ENCODE data around the gene DGKD. TPM values are rescaled to one million over a fixed set of nuclear protein-coding genes. Genes with fewer than 3 reads are reported as not detected.

The DGKD gene, protein sequence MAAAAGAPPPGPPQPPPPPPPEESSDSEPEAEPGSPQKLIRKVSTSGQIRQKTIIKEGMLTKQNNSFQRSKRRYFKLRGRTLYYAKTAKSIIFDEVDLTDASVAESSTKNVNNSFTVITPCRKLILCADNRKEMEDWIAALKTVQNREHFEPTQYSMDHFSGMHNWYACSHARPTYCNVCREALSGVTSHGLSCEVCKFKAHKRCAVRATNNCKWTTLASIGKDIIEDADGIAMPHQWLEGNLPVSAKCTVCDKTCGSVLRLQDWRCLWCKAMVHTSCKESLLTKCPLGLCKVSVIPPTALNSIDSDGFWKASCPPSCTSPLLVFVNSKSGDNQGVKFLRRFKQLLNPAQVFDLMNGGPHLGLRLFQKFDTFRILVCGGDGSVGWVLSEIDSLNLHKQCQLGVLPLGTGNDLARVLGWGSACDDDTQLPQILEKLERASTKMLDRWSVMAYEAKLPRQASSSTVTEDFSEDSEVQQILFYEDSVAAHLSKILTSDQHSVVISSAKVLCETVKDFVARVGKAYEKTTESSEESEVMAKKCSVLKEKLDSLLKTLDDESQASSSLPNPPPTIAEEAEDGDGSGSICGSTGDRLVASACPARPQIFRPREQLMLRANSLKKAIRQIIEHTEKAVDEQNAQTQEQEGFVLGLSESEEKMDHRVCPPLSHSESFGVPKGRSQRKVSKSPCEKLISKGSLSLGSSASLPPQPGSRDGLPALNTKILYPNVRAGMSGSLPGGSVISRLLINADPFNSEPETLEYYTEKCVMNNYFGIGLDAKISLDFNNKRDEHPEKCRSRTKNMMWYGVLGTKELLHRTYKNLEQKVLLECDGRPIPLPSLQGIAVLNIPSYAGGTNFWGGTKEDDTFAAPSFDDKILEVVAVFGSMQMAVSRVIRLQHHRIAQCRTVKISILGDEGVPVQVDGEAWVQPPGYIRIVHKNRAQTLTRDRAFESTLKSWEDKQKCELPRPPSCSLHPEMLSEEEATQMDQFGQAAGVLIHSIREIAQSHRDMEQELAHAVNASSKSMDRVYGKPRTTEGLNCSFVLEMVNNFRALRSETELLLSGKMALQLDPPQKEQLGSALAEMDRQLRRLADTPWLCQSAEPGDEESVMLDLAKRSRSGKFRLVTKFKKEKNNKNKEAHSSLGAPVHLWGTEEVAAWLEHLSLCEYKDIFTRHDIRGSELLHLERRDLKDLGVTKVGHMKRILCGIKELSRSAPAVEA
- polyA plus RNA-seq (2011; rRNA removed) (9.1 and 10.8 TPM in 2 replicates), polyA minus RNA-seq (2011; rRNA and poly(A)+ RNA removed) (25.9 and 34.3 TPM in 2 replicates)

DNA sequence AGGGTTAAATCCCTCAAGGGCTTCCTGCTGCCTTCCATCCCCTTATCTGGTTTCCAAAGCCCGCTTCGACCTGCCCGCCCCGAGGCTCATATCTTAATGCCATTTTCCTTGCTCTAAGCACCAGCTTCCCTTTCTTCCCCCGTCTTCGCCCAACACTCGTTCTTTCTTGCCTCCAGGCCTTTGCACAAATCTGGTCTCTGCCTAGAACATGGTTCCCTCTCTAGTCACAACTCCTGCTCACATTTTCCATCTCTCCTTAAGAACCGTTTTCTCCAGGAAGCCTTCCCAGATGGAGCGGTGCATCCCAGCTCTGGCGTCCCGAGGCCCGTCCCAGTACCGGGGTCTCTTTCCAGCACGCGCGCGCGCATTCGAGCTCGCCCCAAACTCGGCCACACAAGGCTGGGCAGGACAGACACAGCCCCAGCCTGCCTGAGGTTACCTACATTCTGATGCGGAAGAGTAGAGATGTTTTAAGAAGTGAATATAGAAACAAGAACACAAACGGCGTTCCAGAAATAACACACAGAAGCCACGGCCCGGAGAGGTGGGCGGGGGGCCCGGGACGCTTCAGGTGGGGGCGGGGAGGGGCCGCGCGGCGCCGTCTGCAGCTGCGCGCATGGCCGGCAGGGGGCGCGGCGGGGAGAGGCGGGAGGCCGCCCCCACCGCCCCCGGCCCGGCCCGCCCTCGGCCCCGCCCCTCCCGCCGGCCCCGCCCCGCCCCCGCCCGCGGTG, at the start of gene DGKD:
Gene DGKD, plus strand, starts transcription at position 726 of the 731 bp plus-strand sequence. CDS start 25 bp downstream, outside the sequence.
- ChIA-PET POLR2A (no interaction called here), CTCF (interaction anchor here (0.6 to 2.2 kb wide), 23 partner anchors 9 to 490 kb away, joined by 3 to 15 read pairs (median 5); partner anchors contain the start of gene ATG16L1)
- Histone ChIP-seq H3K27ac (ENCODE audit: low read depth, low read length) (no peak within 1 kb of the TSS), H3K27me3 (ENCODE audit: control insufficient read depth, insufficient read depth, low read length) (no peaks in the 10 kb centered on the region), H3K4me3 (ENCODE audit: low read depth, low read length) (peak within 1 kb of the TSS; percentile 72), H3K9me3 (ENCODE audit: control insufficient read depth, insufficient read depth, low read length) (peaks cover 8% of the 10 kb centered on the region; the same call in 1 of the 2 replicates)
- DNase-seq (ENCODE audit: low read depth, low spot score), result no peak
- TF ChIP-seq, protein P1, sequence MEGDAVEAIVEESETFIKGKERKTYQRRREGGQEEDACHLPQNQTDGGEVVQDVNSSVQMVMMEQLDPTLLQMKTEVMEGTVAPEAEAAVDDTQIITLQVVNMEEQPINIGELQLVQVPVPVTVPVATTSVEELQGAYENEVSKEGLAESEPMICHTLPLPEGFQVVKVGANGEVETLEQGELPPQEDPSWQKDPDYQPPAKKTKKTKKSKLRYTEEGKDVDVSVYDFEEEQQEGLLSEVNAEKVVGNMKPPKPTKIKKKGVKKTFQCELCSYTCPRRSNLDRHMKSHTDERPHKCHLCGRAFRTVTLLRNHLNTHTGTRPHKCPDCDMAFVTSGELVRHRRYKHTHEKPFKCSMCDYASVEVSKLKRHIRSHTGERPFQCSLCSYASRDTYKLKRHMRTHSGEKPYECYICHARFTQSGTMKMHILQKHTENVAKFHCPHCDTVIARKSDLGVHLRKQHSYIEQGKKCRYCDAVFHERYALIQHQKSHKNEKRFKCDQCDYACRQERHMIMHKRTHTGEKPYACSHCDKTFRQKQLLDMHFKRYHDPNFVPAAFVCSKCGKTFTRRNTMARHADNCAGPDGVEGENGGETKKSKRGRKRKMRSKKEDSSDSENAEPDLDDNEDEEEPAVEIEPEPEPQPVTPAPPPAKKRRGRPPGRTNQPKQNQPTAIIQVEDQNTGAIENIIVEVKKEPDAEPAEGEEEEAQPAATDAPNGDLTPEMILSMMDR (IDR thresholded peaks at IDR 0.05; ENCODE audit: low read depth, low read length), result peak; percentile 9; the same call in 1 of the 2 replicates

DNA sequence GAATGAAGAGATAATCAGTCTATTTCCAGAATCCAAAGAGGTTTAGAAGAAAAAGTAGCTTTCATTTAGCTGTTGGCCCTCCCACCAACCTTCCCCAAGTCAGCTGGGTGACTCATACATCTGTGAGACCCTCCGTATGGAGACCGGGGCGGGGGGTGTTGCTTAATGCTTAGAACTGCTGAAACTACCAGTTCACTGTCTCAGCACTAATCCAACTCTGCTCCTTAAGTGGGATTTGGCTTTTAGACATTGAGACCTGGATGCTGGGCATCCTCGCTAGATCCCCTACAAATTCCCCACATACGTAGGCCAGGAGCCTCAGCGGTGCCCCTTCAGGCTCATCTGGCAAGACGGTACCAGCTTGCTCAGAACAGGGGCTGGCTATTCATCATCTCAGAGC, 46.7 kb upstream of the DGKD start, which contains the start of gene SAG:
Gene SAG, plus strand, starts transcription at position 252 of the 400 bp plus-strand sequence. CDS start 1,374 bp downstream, outside the sequence.
- Histone ChIP-seq H3K9me3 (ENCODE audit: control insufficient read depth, insufficient read depth, low read length) (no peaks in the 10 kb centered on the region), H3K27ac (ENCODE audit: low read depth, low read length) (no peak within 1 kb of the TSS), H3K27me3 (ENCODE audit: control insufficient read depth, insufficient read depth, low read length) (peaks cover 8% of the 10 kb centered on the region), H3K4me3 (ENCODE audit: low read depth, low read length) (no peak within 1 kb of the TSS)
- TF ChIP-seq, protein P1 (IDR thresholded peaks at IDR 0.05; ENCODE audit: low read depth, low read length), result no peak
- no peak for DNase-seq (ENCODE audit: low read depth, low spot score)
- ChIA-PET POLR2A (no interaction called here), CTCF (no interaction called here)

DNA sequence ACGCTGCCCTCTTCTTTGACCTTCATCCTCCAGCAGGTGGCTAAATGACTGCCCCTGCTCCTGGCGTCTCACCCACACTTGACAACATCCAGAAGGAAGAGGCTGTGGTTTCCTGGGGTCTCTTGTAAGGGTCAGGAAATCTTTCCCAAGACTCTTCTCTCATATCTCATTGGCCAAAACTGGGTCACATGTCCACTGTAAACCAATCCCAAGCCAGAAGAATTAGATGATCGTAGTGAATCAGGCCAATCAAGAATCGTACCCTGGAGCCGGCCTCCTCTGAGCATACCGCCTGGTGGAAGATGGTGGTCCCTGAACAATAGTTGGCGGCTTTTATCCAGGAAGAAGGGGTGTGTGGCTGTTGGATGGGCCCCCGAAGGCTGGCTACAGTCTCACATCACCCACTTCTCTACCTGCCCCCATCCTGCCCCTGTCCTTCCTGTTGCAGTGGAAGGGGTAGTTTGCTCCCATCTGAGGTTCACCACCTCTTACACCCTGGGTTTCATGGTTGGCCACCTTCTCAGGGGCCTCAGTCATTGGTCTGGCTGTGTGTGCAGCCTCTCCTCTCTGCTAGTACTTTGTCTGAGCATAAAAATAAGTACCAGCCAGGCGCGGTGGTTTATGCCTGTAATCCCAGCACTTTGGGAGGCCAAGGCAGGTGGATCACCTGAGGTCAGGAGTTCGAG, 42.9 kb upstream of the DGKD start:
- POLR2A ChIA-PET, result no interaction called here

DNA sequence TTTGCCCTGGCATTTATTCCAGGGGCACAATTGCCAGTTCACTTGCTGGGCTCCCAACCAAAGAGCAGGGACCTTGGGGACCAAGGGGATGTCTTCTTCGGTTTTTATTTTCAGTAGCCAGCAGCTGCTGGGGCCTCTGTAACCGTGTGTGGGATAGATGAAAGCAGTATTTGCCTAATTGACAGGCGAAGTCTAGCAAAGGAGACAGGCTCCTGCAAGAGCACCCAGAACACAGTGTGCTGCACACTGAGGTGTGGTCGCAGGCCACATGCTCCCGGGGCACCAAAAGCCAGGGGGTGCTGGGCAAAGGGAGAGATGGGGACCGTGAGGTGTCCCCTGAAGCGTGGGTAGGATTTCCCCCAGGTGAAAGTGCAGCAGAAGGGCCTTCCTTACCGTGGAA, 41.4 kb upstream of the DGKD start:
- Histone ChIP-seq H3K4me3 (ENCODE audit: low read depth, low read length) (no peak overlapping the region), H3K27me3 (ENCODE audit: control insufficient read depth, insufficient read depth, low read length) (peaks cover 9% of the 10 kb centered on the region), H3K9me3 (ENCODE audit: control insufficient read depth, insufficient read depth, low read length) (no peaks in the 10 kb centered on the region; the same call in 1 of the 2 replicates), H3K27ac (ENCODE audit: low read depth, low read length) (no peak overlapping the region)
- ChIA-PET POLR2A (no interaction called here), CTCF (no interaction called here)
- TF ChIP-seq, protein P1 (IDR thresholded peaks at IDR 0.05; ENCODE audit: low read depth, low read length), result no peak
- DNase-seq (ENCODE audit: low read depth, low spot score), result no peak

More for the DNA sequence above, 42.9 kb upstream of the DGKD start:
- no peaks in the 10 kb centered on the region; the same call in 1 of the 2 replicates for H3K9me3 ChIP-seq (ENCODE audit: control insufficient read depth, insufficient read depth, low read length)
- no peak overlapping the region for H3K4me3 ChIP-seq (ENCODE audit: low read depth, low read length)
- DNase-seq (ENCODE audit: low read depth, low spot score), result no peak
- TF ChIP-seq, protein P1 (IDR thresholded peaks at IDR 0.05; ENCODE audit: low read depth, low read length), result no peak
- H3K27ac ChIP-seq (ENCODE audit: low read depth, low read length), result no peak overlapping the region
- CTCF ChIA-PET, result no interaction called here
- peaks cover 9% of the 10 kb centered on the region for H3K27me3 ChIP-seq (ENCODE audit: control insufficient read depth, insufficient read depth, low read length)

Data from AG04450 (cell line).